Stimulated activated CD8-positive, alpha-beta memory T cell treated with anti-CD3 and anti-CD28 coated beads, Interleukin-15, amount 100 ng/mL, for 1 hour (primary cell): ENCODE results near the gene INTS14.

ENCODE experiments used
- DNase-seq: peaks from one replicate; pipeline ENCODE4 v3.0.0-alpha.2; 2020; ENCODE audit warnings: low read depth

INTS14 gene

GRCh38 chr15:65610871-65611718, at the start of gene INTS14:
Gene INTS14, minus strand, starts transcription at chr15:65611131. Its CDS starts 3,751 bp downstream, at chr15:65607380.
- DNase-seq, result peak; percentile 83

GRCh38 chr15:65659502-65660052, 48.6 kb upstream of the INTS14 start:
- DNase-seq, result no peak

- DNase-seq, result no peak
Observed at GRCh38 chr15:65655457-65655856, 44.5 kb upstream of the INTS14 start.

- no peak for DNase-seq
Observed at GRCh38 chr15:65655026-65655425, 44.1 kb upstream of the INTS14 start.

- no peak for DNase-seq
Observed at GRCh38 chr15:65653801-65654521, 43.0 kb upstream of the INTS14 start.

- DNase-seq, result no peak
Observed at GRCh38 chr15:65653341-65653740, 42.4 kb upstream of the INTS14 start.

- DNase-seq, result no peak
Observed at GRCh38 chr15:65651831-65652749, 41.2 kb upstream of the INTS14 start.

GRCh38 chr15:65651042-65651322, 40.1 kb upstream of the INTS14 start:
- no peak for DNase-seq

GRCh38 chr15:65650312-65651041, 39.5 kb upstream of the INTS14 start:
- DNase-seq, result no peak

GRCh38 chr15:65646486-65646885, 35.6 kb upstream of the INTS14 start:
- no peak for DNase-seq

- no peak for DNase-seq
Observed at GRCh38 chr15:65645392-65645791, 34.5 kb upstream of the INTS14 start.

- no peak for DNase-seq
Observed at GRCh38 chr15:65644282-65644681, 33.4 kb upstream of the INTS14 start.

GRCh38 chr15:65642594-65642993, 31.7 kb upstream of the INTS14 start:
- DNase-seq, result no peak

GRCh38 chr15:65641768-65642475, 31.0 kb upstream of the INTS14 start:
- DNase-seq, result no peak

- no peak for DNase-seq
Observed at GRCh38 chr15:65639509-65639908, 28.6 kb upstream of the INTS14 start.

GRCh38 chr15:65638681-65639089, 27.8 kb upstream of the INTS14 start:
- DNase-seq, result no peak

GRCh38 chr15:65638109-65638508, 27.2 kb upstream of the INTS14 start:
- DNase-seq, result no peak

GRCh38 chr15:65634356-65634755, 23.4 kb upstream of the INTS14 start:
- DNase-seq, result no peak

GRCh38 chr15:65633752-65634151, 22.8 kb upstream of the INTS14 start:
- DNase-seq, result no peak

GRCh38 chr15:65632780-65633375, 21.9 kb upstream of the INTS14 start:
- no peak for DNase-seq
